Transverse colon (tissue), 4 donors: ENCODE measurements around the gene PDGFC. TPM values are rescaled to one million over a fixed set of nuclear protein-coding genes. Genes with fewer than 3 reads are reported as not detected.
A peak's percentile ranks its signal among the peaks of the same experiment; 100 is the strongest.

Source experiments
- DNase-seq: peaks from one replicate; pipeline ENCODE4 v3.0.0-alpha.2; 2019
- H3K27ac ChIP-seq, 4 donors: fragments of 200-600 bp; sonication (generic); 2 replicates each; pipeline ENCODE4 v1.5.1; 2016 to 2018; ENCODE audit warnings: inconsistent platforms in 4 of 4
- H3K27me3 ChIP-seq: fragments of 200-600 bp; sonication (generic); 2 replicates; pipeline ENCODE4 v1.5.1; 2017; ENCODE audit warnings: inconsistent platforms
- H3K36me3 ChIP-seq, 4 donors: fragments of 200-600 bp; sonication (generic); 2 replicates each; pipeline ENCODE4 v1.5.1; 2017 to 2019; ENCODE audit warnings: inconsistent platforms in 4 of 4
- H3K4me1 ChIP-seq, 4 donors: fragments of 200-600 bp; sonication (generic); 2 replicates each; pipeline ENCODE4 v1.5.1; 2017 to 2020; ENCODE audit warnings: inconsistent platforms in 4 of 4
- H3K4me3 ChIP-seq, 4 donors: fragments of 200-600 bp; sonication (generic); 1 replicate in 1 of 4; 2 replicates in 3 of 4; pipeline versions ENCODE4 v1.5.1 to v1.6.1; 2017 to 2019; ENCODE audit warnings: inconsistent platforms in 4 of 4
- H3K9me3 ChIP-seq, 2 donors: fragments of 200-600 bp; sonication (generic); 2 replicates each; pipeline ENCODE4 v1.5.1; 2017 to 2019; ENCODE audit warnings: inconsistent platforms in 2 of 2
- EP300 ChIP-seq: sonication (generic); formaldehyde crosslinking; IDR thresholded peaks from one replicate; pipeline ENCODE4 v1.6.1; 2017; ENCODE audit warnings: antibody characterized with exemption, low read depth
- POLR2A ChIP-seq: fragments of 450-650 bp; IDR thresholded peaks from one replicate; pipeline ENCODE4 v1.6.1; 2016; ENCODE audit warnings: antibody characterized with exemption, mild to moderate bottlenecking, moderate library complexity
- POLR2AphosphoS5 ChIP-seq, 3 donors: sonication (generic); formaldehyde crosslinking; IDR thresholded peaks; one replicate each; pipeline ENCODE4 v1.6.1; 2016; ENCODE audit warnings: antibody characterized with exemption in 3 of 3
- WGBS, 2 donors: methylation state at CpG; one replicate each; pipeline ENCODE4 v1.1.5; 2018; ENCODE audit warnings: low coverage in 1 of 2; 5-methylcytosine and 5-hydroxymethylcytosine counted together
- in situ Hi-C, 4 donors: fragments of 200-750 bp; cut with MboI; loops; one replicate each; pipeline versions ENCODE4 v1.15.0 to v1.15.1; 2017; ENCODE audit warnings: low sequenced_read_pairs in 3 of 4, low pct_ligation_motif_present in 1 of 4, low pct_unique_long_range_greater_than_20kb in 1 of 4
- intact Hi-C: fragments of 100-400 bp; cut with DNase I; formaldehyde crosslinking; loops from one replicate; pipeline ENCODE4 v1.15.1; 2023; ENCODE audit warnings: low total_unique reads
- total RNA-seq, 4 donors: library from RNA; depleted of rRNA; stranded (reverse); fragments of >200 nt; gene quantifications; one replicate each; pipeline ENCODE4 v1.1.0, GENCODE V29; 2016
- TF ChIP-seq, protein P1 (sequence below), 5 experiments: fragments of 200-600 bp in 3 of 5; fragments of 450-650 bp in 2 of 5; sonication (generic) in 3 of 5; IDR thresholded peaks; 1 replicate in 2 of 5; 2 replicates in 3 of 5; pipeline ENCODE4 v1.5.1; 2016 to 2017; ENCODE audit warnings: antibody characterized with exemption in 5 of 5, inconsistent platforms in 3 of 5, mild to moderate bottlenecking in 2 of 5, moderate library complexity in 1 of 5

PDGFC gene
- total RNA-seq, 4 donors from 2014 or later = 0.40 to 20.6 (median 7.5) TPM

DNA sequence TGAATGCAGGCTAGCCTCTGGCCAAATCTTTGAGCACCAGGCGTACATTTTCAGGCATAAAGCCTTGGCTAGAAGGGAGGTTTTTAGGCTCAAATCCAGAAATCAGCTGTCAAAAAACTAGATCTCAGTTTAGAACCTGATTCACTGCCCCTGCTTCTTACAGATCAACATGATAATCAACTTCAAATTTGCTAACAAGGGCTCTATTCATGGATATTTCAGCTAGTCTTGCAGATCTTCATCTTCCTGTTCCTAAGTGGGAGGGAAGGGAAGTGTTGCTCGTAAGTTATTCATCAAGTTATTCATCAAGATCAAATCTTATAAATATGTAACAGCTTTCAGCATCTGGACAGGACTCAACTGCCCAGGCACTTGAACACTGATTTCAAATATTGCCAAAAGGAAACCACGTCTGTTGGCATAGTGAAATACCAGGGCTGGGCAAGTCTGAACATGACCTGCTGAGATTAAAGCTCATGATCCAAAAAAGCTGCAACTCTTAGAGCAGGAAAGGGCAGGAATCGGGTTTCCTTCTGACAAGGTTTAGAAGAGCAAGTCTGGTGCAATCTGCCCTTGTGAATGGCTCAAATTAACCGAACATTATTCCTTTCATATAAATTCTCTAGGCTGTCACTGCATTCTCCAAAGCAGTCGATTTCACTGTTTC is 200.3 kb downstream of the PDGFC start:
- Histone ChIP-seq H3K4me1 (peaks cover 5 to 44% (median 11%) of the 10 kb centered on the region in 4 donors), H3K9me3 (no peaks in the 10 kb centered on the region), H3K36me3 (no peaks in the 10 kb centered on the region), H3K27me3 (no peaks in the 10 kb centered on the region), H3K4me3 (no peak overlapping the region), H3K27ac (peak overlapping the region; percentile 2 to 47 (median 28))
- intact Hi-C loops (no loop called here), in situ Hi-C loops (no loop called here)
- no peak for DNase-seq
- WGBS, 2 donors = 29 to 53% methylated on average over 2 to 6 of the region's 6 CpGs
- TF ChIP-seq EP300 (no peak), POLR2AphosphoS5 (IDR thresholded peaks at IDR 0.05) (no peak), POLR2A (no peak)
- TF ChIP-seq, protein P1, sequence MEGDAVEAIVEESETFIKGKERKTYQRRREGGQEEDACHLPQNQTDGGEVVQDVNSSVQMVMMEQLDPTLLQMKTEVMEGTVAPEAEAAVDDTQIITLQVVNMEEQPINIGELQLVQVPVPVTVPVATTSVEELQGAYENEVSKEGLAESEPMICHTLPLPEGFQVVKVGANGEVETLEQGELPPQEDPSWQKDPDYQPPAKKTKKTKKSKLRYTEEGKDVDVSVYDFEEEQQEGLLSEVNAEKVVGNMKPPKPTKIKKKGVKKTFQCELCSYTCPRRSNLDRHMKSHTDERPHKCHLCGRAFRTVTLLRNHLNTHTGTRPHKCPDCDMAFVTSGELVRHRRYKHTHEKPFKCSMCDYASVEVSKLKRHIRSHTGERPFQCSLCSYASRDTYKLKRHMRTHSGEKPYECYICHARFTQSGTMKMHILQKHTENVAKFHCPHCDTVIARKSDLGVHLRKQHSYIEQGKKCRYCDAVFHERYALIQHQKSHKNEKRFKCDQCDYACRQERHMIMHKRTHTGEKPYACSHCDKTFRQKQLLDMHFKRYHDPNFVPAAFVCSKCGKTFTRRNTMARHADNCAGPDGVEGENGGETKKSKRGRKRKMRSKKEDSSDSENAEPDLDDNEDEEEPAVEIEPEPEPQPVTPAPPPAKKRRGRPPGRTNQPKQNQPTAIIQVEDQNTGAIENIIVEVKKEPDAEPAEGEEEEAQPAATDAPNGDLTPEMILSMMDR (IDR thresholded peaks at IDR 0.05) = no peak

DNA sequence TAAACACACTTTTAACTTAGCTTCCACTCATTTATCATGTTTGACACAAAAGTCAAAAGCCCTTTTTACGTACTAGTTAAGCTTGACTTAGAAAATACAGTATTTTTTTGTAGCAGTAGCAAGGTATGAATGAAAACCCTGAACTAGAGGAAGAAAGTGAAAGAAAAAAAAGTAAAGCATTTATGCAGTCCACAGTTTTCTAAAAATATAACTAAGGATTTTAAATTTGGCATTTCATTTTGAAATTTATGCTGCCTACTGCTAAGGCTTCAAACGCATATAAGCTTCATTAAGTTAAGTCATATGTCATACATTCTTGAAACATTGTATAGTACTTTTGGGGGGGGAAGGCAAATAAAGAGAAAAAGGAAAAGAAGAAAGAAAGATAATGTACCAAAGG is 201.5 kb downstream of the PDGFC start:
- Histone ChIP-seq H3K4me1 (peaks cover 5 to 44% (median 11%) of the 10 kb centered on the region in 4 donors), H3K27me3 (no peaks in the 10 kb centered on the region), H3K36me3 (no peaks in the 10 kb centered on the region), H3K27ac (no peak overlapping the region), H3K4me3 (no peak overlapping the region), H3K9me3 (no peaks in the 10 kb centered on the region)
- TF ChIP-seq EP300 (no peak), POLR2A (no peak), POLR2AphosphoS5 (IDR thresholded peaks at IDR 0.05) (no peak)
- TF ChIP-seq, protein P1 (IDR thresholded peaks at IDR 0.05) = no peak
- WGBS, 2 donors = 73 to 76% methylated on average over 2 of the region's 2 CpGs
- no peak for DNase-seq
- intact Hi-C loops = no loop called here
- in situ Hi-C loops = no loop called here

DNA sequence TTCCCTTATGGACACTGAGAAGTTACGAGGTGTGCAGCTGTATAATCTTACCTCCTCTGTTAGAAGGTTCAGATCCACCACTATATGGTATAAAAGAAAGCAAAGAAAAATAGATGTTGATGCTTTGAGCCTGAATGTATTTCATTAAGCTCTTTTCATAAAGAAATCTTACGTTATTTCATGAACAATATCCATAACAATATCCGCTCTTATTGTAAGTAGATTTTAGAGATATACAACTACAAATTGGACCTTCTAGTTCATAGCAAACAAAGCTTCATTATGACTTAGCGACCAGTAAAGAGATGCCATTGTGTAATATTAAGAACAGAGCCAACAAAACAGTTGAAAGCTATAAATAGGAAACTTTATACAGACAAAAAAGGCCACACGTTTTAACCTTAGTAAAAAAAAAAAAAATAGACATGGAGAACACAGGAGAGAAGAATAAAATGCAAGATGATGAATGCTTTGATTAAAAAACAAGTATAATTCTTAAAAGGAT is 203.6 kb downstream of the PDGFC start:
- 74 to 81% methylated on average over 5 of the region's 5 CpGs for WGBS, 2 donors
- Histone ChIP-seq H3K36me3 (no peaks in the 10 kb centered on the region), H3K4me1 (peaks cover 5 to 33% (median 11%) of the 10 kb centered on the region in 4 donors), H3K27me3 (no peaks in the 10 kb centered on the region), H3K9me3 (no peaks in the 10 kb centered on the region), H3K4me3 (no peak overlapping the region), H3K27ac (no peak overlapping the region)
- no peak for TF ChIP-seq POLR2A
- TF ChIP-seq POLR2AphosphoS5 (IDR thresholded peaks at IDR 0.05) = no peak
- TF ChIP-seq EP300 = no peak
- TF ChIP-seq, protein P1 (IDR thresholded peaks at IDR 0.05) = no peak
- DNase-seq = no peak
- intact Hi-C loops (no loop called here), in situ Hi-C loops (no loop called here)

DNA sequence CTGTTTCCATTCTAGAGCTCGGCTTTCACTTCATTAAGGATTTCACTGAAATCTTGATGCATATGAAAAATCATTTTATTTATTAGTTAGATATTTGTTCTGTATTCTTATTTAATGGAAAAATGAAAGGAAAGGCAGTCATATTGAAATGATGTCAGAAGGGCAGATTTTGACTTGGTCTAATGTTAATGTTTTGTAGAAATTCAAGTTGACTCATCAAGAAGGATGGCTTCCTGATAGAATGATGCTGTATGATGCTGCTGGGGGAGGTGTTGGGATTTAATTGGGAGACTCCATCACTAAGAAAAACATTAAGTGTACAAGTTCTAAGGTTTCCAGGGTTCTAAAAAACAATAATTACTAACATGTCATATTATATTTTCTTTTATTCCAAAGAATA is 204.8 kb downstream of the PDGFC start:
- H3K9me3 ChIP-seq = no peaks in the 10 kb centered on the region
- no peaks in the 10 kb centered on the region for H3K36me3 ChIP-seq
- DNase-seq = no peak
- intact Hi-C loops = no loop called here
- in situ Hi-C loops = no loop called here
- no peaks in the 10 kb centered on the region for H3K27me3 ChIP-seq
- no peak overlapping the region for H3K27ac ChIP-seq
- 86 to 92% methylated on average over 1 of the region's 1 CpG for WGBS, 2 donors
- no peak for TF ChIP-seq EP300
- TF ChIP-seq POLR2AphosphoS5 (IDR thresholded peaks at IDR 0.05) = no peak
- TF ChIP-seq POLR2A = no peak
- TF ChIP-seq, protein P1 (IDR thresholded peaks at IDR 0.05) = no peak
- no peak overlapping the region for H3K4me3 ChIP-seq
- H3K4me1 ChIP-seq = peaks cover 0 to 27% (median 11%) of the 10 kb centered on the region in 4 donors
